BJ (cell line): ENCODE results near the gene SAYSD1. TPM values are rescaled to one million over a fixed set of nuclear protein-coding genes. Genes with fewer than 3 reads are reported as not detected.

ENCODE experiments used
- CTCF ChIA-PET: fragments of 350-600 bp; formaldehyde crosslinking; extraction: SDS; loops from one replicate; lab custom pipeline; 2021; ENCODE audit warnings: antibody characterized with exemption, inconsistent platforms; lab: Yijun Ruan, JAX
- POLR2A ChIA-PET: fragments of 300-600 bp; sonication (Branson Sonifier 250); formaldehyde crosslinking; extraction: SDS; loops from one replicate; lab custom pipeline; 2021; ENCODE audit warnings: antibody characterized with exemption; lab: Charles Lee
- DNase-seq: peaks from one replicate; pipeline ENCODE4 v3.0.0-alpha.2; 2011; ENCODE audit warnings: low read depth
- H3K27me3 ChIP-seq: 2 replicates; pipeline ENCODE4 v1.6.0; 2011; ENCODE audit warnings: low read length; ENCODE audit not compliant: control insufficient read depth, insufficient read depth
- H3K36me3 ChIP-seq: 2 replicates; pipeline ENCODE4 v1.5.1; 2011; ENCODE audit warnings: low read length; ENCODE audit not compliant: control insufficient read depth, insufficient read depth
- H3K4me3 ChIP-seq: 2 replicates; pipeline ENCODE4 v1.5.1; 2011; ENCODE audit warnings: low read depth, mild to moderate bottlenecking, control low read depth, low read length
- polyA plus RNA-seq: library from polyadenylated mRNA; depleted of rRNA; stranded (reverse); fragments of >200 nt; gene quantifications from 2 replicates; pipeline ENCODE4 v1.2.3, GENCODE V29; 2011
- TF ChIP-seq, protein P1 (sequence below): IDR thresholded peaks from 2 replicates; pipeline ENCODE4 v1.5.1; 2011; ENCODE audit warnings: low read depth, mild to moderate bottlenecking, control low read depth, inconsistent platforms, low read length, moderate library complexity; ENCODE audit not compliant: insufficient read depth

SAYSD1 gene
- polyA plus RNA-seq, 1 experiment, result 9.7 TPM

DNA sequence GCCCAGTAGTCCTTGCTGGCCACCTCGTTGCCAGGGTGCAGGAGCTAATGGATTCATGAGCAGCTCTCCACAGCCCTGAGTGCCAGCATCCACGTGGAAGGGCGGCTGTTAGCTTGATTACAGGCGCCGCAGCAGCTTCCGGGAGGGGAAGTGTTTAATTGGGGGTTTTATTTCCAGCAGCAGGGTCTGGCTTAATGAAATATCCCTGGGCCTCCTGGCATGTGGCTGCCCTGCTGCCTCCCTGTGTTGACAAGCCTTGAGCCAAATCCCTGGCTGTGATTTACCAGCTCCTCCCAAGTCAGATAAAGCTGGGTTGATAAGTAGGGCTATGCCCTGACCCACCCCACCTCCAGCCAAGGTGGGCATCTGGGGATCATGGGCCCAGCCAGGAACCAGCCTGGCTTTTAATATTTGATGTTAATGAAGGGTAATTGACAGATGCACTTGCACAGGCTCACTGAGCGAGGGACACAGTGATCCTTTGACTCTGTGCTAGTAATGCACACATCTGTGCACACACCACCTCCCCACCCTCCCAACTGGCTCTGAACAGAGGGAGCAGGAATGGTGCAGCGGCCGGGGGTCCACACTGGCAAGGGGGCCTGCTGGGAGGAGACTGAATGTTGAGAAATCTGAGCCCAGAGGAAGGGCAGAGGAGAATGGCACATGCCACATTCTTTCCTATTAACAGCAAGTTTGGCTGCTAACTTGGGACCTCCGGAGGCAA, 52.8 kb downstream of the SAYSD1 start:
- no peak for DNase-seq
- H3K36me3 ChIP-seq, result no peaks in the 10 kb centered on the region
- ChIA-PET CTCF (no interaction called here), POLR2A (no interaction called here)
- peaks cover 3% of the 10 kb centered on the region for H3K27me3 ChIP-seq
- TF ChIP-seq, protein P1, sequence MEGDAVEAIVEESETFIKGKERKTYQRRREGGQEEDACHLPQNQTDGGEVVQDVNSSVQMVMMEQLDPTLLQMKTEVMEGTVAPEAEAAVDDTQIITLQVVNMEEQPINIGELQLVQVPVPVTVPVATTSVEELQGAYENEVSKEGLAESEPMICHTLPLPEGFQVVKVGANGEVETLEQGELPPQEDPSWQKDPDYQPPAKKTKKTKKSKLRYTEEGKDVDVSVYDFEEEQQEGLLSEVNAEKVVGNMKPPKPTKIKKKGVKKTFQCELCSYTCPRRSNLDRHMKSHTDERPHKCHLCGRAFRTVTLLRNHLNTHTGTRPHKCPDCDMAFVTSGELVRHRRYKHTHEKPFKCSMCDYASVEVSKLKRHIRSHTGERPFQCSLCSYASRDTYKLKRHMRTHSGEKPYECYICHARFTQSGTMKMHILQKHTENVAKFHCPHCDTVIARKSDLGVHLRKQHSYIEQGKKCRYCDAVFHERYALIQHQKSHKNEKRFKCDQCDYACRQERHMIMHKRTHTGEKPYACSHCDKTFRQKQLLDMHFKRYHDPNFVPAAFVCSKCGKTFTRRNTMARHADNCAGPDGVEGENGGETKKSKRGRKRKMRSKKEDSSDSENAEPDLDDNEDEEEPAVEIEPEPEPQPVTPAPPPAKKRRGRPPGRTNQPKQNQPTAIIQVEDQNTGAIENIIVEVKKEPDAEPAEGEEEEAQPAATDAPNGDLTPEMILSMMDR, result no peak
- no peak overlapping the region for H3K4me3 ChIP-seq

DNA sequence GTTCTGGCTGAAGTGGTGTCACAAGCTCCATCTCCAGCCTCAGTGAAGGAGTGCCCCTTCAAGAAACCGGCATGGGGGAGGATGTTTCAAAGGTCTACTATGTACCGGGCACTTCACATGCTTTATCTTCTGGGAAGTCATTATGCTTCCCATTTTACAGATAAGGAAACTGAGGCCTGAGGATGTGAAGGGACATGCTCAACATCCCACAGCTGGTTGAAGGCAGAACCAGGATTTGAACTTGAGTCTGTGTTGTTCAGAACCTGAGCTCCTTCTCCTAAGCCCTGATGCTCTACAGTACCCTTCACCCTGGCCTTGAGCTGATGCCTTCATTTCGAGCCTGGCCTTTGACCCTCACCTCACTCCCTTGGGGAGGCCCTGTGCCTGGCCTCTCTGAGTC, 53.4 kb downstream of the SAYSD1 start:
- Histone ChIP-seq H3K27me3 (peaks cover 3% of the 10 kb centered on the region), H3K4me3 (no peak overlapping the region), H3K36me3 (no peaks in the 10 kb centered on the region)
- POLR2A ChIA-PET, result no interaction called here
- CTCF ChIA-PET, result no interaction called here
- DNase-seq, result no peak
- TF ChIP-seq, protein P1, result no peak

DNA sequence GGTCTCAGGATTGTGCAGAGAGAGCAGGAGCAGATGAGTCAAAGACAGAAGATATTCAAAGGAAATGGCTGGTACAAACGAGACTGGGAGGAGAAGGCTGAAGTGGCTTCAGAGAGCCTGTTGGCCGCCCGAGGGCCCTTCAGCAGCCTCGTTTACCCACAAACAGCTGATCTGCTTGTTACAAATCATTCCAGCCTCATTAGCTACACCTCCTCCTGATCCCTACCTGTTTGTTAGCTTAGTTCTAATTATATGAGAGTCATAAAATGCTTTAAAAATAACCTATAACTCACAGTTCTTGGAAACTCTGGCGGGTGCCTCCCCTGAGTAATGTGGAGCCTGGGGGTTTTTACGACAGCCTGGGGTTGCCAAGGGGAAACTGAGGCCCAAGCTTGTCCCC, 53.8 kb downstream of the SAYSD1 start:
- CTCF ChIA-PET, result no interaction called here
- DNase-seq, result no peak
- TF ChIP-seq, protein P1, result no peak
- POLR2A ChIA-PET, result no interaction called here
- Histone ChIP-seq H3K4me3 (no peak overlapping the region), H3K27me3 (peaks cover 3% of the 10 kb centered on the region), H3K36me3 (no peaks in the 10 kb centered on the region)

DNA sequence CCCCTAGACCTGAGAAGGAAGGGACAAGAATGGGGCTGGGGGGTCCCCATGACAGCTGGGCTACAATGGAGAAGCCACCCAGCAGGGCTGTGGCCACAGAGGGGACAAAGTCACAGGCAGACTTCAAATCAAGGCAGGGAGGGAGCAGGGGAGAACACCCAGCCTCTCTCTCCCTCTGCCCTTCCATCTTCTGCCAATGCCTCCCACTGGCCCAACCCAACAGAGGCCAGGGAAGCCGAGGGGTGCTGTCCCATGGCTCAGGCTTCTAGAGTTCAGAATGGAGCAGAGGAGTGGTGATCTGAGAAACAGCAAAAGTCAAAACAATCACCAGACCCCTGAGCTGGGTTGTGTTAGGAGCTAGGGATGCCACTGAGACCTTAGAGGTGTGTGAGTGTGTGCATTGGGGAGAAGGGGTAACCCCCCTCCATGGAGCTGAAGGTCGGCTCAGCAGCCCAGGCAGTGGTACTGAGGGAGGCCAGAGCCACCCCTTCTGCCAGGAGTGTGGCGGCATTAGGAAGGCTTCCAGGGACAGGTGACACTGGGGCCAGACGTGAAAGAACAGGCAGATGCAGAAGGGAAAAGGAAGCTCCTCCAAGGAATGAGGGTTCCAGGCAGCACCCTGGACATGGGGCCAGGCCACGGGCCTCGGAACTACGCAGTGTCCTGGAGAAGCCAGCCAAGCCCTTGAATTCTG, 54.4 kb downstream of the SAYSD1 start:
- Histone ChIP-seq H3K27me3 (peaks cover 3% of the 10 kb centered on the region), H3K36me3 (no peaks in the 10 kb centered on the region), H3K4me3 (no peak overlapping the region)
- DNase-seq, result no peak
- ChIA-PET CTCF (no interaction called here), POLR2A (no interaction called here)
- TF ChIP-seq, protein P1, result no peak

DNA sequence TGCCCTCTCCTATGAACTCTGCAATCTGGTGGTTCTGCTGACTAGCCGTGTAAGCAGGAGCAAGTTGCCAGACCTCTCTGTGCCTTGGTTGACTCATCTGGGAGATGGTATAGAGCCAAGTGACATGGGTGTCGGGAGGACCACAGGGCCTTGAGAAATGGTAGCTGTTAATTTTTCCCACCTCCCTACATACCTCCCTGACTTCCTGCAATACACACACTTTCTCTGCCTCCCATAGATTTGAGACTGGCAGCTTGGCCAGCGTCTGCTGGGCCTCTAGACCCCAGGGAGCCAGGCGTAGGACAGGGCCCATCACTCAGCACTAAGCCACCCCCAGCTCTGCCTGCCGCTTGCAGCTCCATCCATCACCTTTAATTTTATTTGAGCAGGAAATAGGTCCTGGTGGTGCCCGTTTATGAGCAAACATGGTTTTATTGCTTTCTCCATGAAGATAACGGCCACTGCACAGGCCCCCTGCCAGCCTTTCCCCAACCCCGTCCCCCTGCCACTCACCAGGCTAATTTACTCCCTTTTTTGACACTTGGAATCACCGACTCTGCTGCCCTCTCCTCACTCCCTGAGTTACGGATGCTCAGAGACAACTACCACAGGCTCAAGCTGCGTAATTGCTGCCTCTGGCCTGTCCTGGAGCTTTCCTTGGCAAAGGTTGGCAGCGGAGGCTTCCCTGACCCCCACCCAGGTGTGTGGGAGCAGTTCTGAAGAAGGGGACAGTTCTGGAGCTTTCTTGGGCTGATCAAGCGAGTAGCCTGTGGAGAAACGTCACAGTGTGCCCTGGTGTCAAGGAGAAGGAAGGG, 55.3 kb downstream of the SAYSD1 start:
- POLR2A ChIA-PET, result no interaction called here
- no peaks in the 10 kb centered on the region for H3K36me3 ChIP-seq
- H3K27me3 ChIP-seq, result peaks cover 5% of the 10 kb centered on the region
- TF ChIP-seq, protein P1, result no peak
- no peak for DNase-seq
- CTCF ChIA-PET, result no interaction called here
- H3K4me3 ChIP-seq, result no peak overlapping the region
